CD4-positive, alpha-beta T cell treated with Interferon alpha-2 for 1 hour (primary cell): Measurements from ENCODE around the gene AREL1.

Source experiments
- DNase-seq, 2 donors: peaks; one replicate each; pipeline ENCODE4 v3.0.0-alpha.2; 2020 to 2022

AREL1 gene

GRCh38 chr14:74697011-74697410, 15.9 kb downstream of the AREL1 start:
- no peak for DNase-seq

- no peak for DNase-seq
Measured at GRCh38 chr14:74695406-74695805, 17.5 kb downstream of the AREL1 start.

- no peak for DNase-seq
Measured at GRCh38 chr14:74693191-74693590, 19.7 kb downstream of the AREL1 start.

- DNase-seq: no peak
Measured at GRCh38 chr14:74691456-74691855, 21.4 kb downstream of the AREL1 start.

- DNase-seq: no peak
Measured at GRCh38 chr14:74685921-74686678, 26.8 kb downstream of the AREL1 start.

- DNase-seq: no peak
Measured at GRCh38 chr14:74685056-74685455, 27.8 kb downstream of the AREL1 start.

- peak; percentile 4 to 30 for DNase-seq
Measured at GRCh38 chr14:74684434-74684833, 28.4 kb downstream of the AREL1 start.

- no peak for DNase-seq
Measured at GRCh38 chr14:74683406-74683805, 29.5 kb downstream of the AREL1 start.

- no peak for DNase-seq
Measured at GRCh38 chr14:74682169-74682952, 30.5 kb downstream of the AREL1 start.

- no peak for DNase-seq
Measured at GRCh38 chr14:74675219-74675618, 37.7 kb downstream of the AREL1 start.

GRCh38 chr14:74673768-74674167, 39.1 kb downstream of the AREL1 start:
- no peak for DNase-seq

GRCh38 chr14:74671789-74672188, 41.1 kb downstream of the AREL1 start:
- no peak for DNase-seq

GRCh38 chr14:74670726-74671411, 42.0 kb downstream of the AREL1 start:
- DNase-seq: no peak

- DNase-seq: no peak
Measured at GRCh38 chr14:74669846-74670245, 43.0 kb downstream of the AREL1 start.

- no peak for DNase-seq
Measured at GRCh38 chr14:74669256-74669655, 43.6 kb downstream of the AREL1 start.

- DNase-seq: no peak
Measured at GRCh38 chr14:74667758-74668157, 45.1 kb downstream of the AREL1 start.

- DNase-seq: no peak
Measured at GRCh38 chr14:74664717-74665116, 48.2 kb downstream of the AREL1 start.

- no peak for DNase-seq
Measured at GRCh38 chr14:74663884-74664283, 49.0 kb downstream of the AREL1 start.

- no peak for DNase-seq
Measured at GRCh38 chr14:74661726-74662450, 51.0 kb downstream of the AREL1 start.

- no peak for DNase-seq
Measured at GRCh38 chr14:74660863-74661262, 52.0 kb downstream of the AREL1 start.

GRCh38 chr14:74660167-74660566, 52.7 kb downstream of the AREL1 start:
- no peak for DNase-seq

GRCh38 chr14:74658535-74659131, 54.2 kb downstream of the AREL1 start:
- no peak for DNase-seq

- DNase-seq: no peak
Measured at GRCh38 chr14:74656964-74657363, 55.9 kb downstream of the AREL1 start.
